ENCODE data around the gene PEAK3.

Gene PEAK3

DNA sequence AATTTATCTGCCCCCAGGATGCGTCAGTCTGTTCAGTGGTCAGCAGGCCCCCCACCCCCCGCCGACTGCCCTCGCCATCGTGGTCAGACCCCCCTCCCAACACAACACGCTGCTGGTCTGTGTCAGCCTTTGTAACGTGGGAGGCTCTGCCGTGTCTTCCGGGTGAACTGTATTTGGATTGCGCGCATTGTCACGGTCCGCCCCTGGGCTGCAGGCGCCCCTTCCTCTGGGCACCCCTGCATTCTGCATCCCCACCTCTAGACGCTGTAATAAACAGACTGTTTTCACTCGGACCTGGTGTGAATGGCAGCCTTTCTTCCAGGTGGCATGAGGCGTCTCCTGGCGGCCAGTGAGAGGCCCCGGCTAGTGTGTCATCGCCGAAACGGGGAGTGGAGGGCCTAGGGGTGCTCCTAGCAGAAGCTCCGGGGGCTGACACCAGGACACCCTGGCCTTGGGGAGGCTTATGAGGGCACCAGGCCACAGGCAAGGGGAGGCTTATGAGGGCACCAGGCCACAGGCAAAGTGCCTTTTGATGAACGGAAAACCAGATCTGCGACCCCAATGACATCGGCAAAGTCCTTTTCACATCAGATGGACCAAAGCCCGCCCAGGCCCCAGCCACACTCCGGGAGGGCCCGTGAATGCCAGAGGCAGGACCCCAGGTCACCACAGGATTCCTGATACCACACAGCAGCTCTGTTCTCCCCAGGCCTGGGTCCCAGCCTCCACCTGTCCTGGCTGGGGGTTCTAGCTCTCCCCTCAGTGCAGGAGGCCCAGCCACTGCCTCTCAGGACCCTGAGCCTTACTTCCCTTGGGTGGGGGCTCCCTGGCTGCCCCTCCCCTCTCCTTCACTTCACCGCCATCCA lies 49.5 kb downstream of the PEAK3 start:
- H3K9ac ChIP-seq (ENCODE audit: low read length): no peak overlapping the region
- 0 out of 2 replicates have a peak, but pooled peaks cover 5% of the 10 kb centered on the region for H3K4me1 ChIP-seq (ENCODE audit: control insufficient read depth, insufficient read depth, low read length)
- H3K27ac ChIP-seq (ENCODE audit: low read depth, low read length): no peak overlapping the region; the same call in 1 of the 2 replicates
- no peaks in the 10 kb centered on the region for H3K27me3 ChIP-seq (ENCODE audit: control insufficient read depth, insufficient read depth, low read length)
- H3K9me3 ChIP-seq (ENCODE audit: control insufficient read depth, insufficient read depth, low read depth, low read length): no peaks in the 10 kb centered on the region
- H3K4me3 ChIP-seq (ENCODE audit: low read depth, low read length): no peak overlapping the region
- H3K36me3 ChIP-seq (ENCODE audit: control insufficient read depth, insufficient read depth, low read length): peaks cover 49% of the 10 kb centered on the region

DNA sequence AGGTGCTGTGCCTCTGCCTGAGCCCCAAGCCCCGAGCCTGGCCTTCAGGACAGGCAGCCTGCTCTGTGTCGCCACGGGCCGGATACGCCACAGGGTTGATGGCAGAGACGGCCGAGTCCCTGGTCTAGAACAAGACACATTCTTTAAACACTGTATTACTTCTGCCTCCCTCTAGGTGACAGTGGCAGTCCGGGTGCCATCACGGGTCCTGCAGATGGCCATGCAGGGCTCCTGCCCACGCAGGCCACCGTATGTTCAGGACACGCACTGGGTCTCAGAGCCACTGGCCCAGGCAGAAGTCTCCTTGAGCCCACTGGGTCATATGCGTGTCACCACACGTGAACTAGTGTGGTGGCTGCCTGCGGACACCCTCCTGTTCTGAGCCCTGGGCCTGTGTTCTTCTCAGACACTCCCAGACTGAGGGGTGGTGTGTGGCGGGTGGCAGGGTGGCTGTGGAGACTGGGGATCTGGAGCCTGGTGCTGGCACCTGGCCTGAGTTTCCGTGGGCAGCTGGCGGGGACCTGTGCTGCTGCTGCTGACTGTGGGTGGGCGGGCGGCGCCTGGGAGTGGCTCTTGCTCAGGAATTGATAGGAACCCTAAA lies 50.3 kb downstream of the PEAK3 start:
- Histone ChIP-seq H3K27me3 (ENCODE audit: control insufficient read depth, insufficient read depth, low read length) (no peaks in the 10 kb centered on the region), H3K9ac (ENCODE audit: low read length) (no peak overlapping the region), H3K4me3 (ENCODE audit: low read depth, low read length) (no peak overlapping the region), H3K27ac (ENCODE audit: low read depth, low read length) (no peak overlapping the region), H3K4me1 (ENCODE audit: control insufficient read depth, insufficient read depth, low read length) (0 out of 2 replicates have a peak, but pooled peaks cover 5% of the 10 kb centered on the region), H3K9me3 (ENCODE audit: control insufficient read depth, insufficient read depth, low read depth, low read length) (no peaks in the 10 kb centered on the region), H3K36me3 (ENCODE audit: control insufficient read depth, insufficient read depth, low read length) (peaks cover 54% of the 10 kb centered on the region)

DNA sequence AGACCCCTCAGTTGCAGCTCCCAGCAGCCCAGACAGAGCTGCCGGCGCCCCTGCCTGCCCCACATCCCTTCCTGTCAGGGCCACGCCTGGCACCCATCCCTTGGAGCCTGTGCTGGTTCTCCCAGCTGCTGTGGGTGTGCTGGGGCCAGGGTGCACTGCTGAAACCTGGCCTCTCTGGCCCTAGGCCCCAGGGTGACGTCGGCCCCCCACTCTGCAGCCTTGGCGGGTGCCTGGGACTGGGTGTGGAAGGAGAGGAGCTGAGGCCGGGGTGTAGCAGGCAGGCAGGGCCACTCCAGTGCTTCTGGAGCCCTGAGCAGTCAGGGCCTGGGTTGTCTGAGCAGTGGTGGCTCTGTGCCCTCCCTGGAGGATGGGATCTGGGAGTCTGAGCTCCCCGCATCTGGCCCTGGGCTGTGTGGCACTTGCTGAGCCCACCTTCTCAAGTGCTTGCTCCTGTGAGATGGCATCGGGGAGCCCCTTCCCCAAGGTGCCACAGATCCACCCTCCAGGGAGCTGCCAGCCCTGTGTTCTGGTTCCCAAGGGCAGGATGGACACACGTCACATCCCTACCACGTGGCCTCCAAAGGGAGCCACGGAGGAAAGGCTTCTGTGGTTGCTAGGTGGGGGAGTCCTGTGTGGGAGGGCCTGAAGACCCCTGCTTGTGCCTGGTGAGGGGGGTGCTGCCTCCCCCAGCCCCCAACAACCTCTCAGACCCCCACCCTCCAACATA lies 51.0 kb downstream of the PEAK3 start:
- no peak overlapping the region for H3K27ac ChIP-seq (ENCODE audit: low read depth, low read length)
- peaks cover 61% of the 10 kb centered on the region for H3K36me3 ChIP-seq (ENCODE audit: control insufficient read depth, insufficient read depth, low read length)
- no peaks in the 10 kb centered on the region for H3K9me3 ChIP-seq (ENCODE audit: control insufficient read depth, insufficient read depth, low read depth, low read length)
- no peaks in the 10 kb centered on the region for H3K27me3 ChIP-seq (ENCODE audit: control insufficient read depth, insufficient read depth, low read length)
- no peak overlapping the region for H3K4me3 ChIP-seq (ENCODE audit: low read depth, low read length)
- 0 out of 2 replicates have a peak, but pooled peaks cover 5% of the 10 kb centered on the region for H3K4me1 ChIP-seq (ENCODE audit: control insufficient read depth, insufficient read depth, low read length)
- no peak overlapping the region for H3K9ac ChIP-seq (ENCODE audit: low read length)

DNA sequence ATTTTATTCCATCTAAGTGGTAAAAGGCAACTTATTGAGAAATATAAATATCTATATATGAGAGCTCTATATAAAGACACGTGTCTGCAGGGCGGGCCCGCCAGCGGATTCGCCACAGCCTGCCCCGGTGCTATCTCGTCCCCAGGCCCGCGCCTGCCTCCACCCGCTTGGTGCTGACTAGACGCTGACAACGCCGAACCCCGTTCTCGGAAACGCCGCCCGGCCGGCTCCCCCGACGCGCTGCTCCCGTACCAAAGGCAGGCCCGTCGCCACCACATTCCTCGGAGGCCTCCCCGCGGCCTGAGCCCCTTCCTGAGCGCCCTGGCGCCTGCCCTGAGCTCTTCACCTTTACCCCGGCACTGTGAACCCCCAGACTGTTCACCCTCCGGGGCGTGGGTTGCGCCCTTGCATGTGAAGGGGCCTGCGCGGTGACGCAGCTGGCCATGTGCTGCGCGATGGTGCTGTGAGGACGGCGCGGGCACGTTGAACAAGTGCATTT lies 51.9 kb downstream of the PEAK3 start:
- Histone ChIP-seq H3K27ac (ENCODE audit: low read depth, low read length) (no peak overlapping the region), H3K27me3 (ENCODE audit: control insufficient read depth, insufficient read depth, low read length) (no peaks in the 10 kb centered on the region), H3K36me3 (ENCODE audit: control insufficient read depth, insufficient read depth, low read length) (peaks cover 70% of the 10 kb centered on the region), H3K9ac (ENCODE audit: low read length) (no peak overlapping the region), H3K9me3 (ENCODE audit: control insufficient read depth, insufficient read depth, low read depth, low read length) (no peaks in the 10 kb centered on the region), H3K4me3 (ENCODE audit: low read depth, low read length) (no peak overlapping the region), H3K4me1 (ENCODE audit: control insufficient read depth, insufficient read depth, low read length) (0 out of 2 replicates have a peak, but pooled peaks cover 3% of the 10 kb centered on the region)

DNA sequence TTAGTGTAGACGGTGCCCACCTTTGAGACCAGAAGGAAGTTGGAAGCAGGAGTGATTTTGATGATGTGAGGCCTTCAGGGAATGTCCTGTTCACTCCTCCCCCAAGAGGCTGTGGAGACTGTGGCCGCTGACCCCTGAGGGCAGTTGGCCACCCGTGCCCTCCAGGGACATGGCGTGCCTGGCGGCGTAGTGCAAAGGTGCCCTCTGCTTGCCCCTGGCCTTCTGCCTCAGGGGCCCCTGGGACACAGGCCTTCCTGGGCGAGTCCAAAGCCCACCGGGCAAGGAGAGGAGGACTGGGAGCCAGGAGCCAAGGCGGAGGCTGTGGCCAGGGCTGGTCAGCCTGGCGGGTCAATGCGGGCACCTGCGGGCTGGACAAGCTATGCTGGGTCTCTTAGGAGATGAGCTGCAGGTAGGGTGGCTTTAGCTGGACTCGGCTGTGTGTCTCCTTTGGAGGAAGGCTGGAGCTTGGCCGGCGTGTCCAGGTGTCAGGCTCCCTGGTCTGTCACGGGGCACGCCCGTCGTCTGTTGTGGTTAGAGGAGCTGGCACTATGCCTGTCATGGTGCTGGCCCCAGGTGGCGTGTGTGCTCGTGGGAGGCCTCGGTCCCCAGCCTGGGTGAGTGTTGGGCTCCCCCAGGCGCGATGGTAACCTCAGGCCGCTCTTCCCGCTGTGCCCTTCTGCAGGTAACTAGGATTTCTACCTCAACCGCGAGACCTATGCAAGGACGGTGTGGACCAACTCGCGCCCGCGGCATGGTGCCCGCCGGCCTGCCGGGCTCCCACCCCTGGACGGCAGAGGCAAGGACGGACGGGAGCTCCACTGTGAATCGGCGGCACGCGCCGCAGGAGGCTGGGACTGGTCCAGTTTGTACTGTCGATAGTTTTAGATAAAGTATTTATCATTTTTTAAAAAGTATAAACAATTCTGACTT lies 52.6 kb downstream of the PEAK3 start:
- Histone ChIP-seq H3K4me3 (ENCODE audit: low read depth, low read length) (no peak overlapping the region), H3K27ac (ENCODE audit: low read depth, low read length) (no peak overlapping the region), H3K4me1 (ENCODE audit: control insufficient read depth, insufficient read depth, low read length) (no peaks in the 10 kb centered on the region), H3K36me3 (ENCODE audit: control insufficient read depth, insufficient read depth, low read length) (peaks cover 76% of the 10 kb centered on the region), H3K9me3 (ENCODE audit: control insufficient read depth, insufficient read depth, low read depth, low read length) (no peaks in the 10 kb centered on the region), H3K9ac (ENCODE audit: low read length) (no peak overlapping the region), H3K27me3 (ENCODE audit: control insufficient read depth, insufficient read depth, low read length) (no peaks in the 10 kb centered on the region)

DNA sequence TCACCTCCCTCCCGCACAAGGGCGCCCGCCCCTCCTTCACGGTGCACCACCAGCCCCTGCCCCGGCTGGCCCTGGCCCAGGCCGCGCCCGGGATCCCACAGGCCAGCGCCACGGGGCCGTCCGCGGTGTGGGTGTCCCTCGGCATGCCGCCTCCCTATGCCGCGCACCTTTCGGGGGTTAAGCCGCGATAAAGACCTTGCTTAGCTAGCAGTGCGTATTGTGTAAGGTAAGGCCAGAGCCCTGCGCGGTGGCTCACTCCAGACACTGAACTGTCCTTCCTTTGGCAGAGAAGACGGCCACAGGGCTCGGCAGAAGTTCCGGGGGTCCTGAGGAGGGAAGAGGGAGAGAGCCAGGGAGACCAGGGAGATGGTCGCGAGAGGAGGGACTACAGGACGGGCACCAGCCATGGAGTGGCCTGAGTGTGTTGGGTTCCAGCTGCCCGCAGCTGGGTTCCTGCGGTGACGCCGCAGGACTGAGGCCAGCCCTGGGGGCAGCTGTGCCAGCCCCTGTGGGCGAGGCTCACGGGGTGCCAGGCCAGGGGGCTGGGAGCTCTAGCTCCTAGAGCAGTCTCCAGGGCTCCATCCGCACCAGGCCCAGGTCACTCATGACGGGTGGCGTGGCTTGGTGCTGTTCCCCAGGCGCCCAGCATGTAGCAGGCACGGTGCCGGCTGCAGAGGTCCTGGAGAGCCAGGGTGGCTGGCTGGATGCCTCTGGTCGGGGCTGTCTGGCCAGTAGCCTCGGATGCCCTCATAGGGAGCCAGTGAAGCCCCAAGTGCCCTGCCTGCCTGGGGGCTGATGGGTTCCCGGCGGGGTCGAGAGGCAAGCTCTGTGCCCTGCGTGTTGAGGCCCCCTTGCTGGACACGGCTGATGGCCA lies 53.6 kb downstream of the PEAK3 start:
- Histone ChIP-seq H3K27me3 (ENCODE audit: control insufficient read depth, insufficient read depth, low read length) (no peaks in the 10 kb centered on the region), H3K9me3 (ENCODE audit: control insufficient read depth, insufficient read depth, low read depth, low read length) (no peaks in the 10 kb centered on the region), H3K36me3 (ENCODE audit: control insufficient read depth, insufficient read depth, low read length) (peaks cover 75% of the 10 kb centered on the region), H3K4me3 (ENCODE audit: low read depth, low read length) (no peak overlapping the region), H3K9ac (ENCODE audit: low read length) (no peak overlapping the region), H3K4me1 (ENCODE audit: control insufficient read depth, insufficient read depth, low read length) (no peaks in the 10 kb centered on the region), H3K27ac (ENCODE audit: low read depth, low read length) (no peak overlapping the region)

DNA sequence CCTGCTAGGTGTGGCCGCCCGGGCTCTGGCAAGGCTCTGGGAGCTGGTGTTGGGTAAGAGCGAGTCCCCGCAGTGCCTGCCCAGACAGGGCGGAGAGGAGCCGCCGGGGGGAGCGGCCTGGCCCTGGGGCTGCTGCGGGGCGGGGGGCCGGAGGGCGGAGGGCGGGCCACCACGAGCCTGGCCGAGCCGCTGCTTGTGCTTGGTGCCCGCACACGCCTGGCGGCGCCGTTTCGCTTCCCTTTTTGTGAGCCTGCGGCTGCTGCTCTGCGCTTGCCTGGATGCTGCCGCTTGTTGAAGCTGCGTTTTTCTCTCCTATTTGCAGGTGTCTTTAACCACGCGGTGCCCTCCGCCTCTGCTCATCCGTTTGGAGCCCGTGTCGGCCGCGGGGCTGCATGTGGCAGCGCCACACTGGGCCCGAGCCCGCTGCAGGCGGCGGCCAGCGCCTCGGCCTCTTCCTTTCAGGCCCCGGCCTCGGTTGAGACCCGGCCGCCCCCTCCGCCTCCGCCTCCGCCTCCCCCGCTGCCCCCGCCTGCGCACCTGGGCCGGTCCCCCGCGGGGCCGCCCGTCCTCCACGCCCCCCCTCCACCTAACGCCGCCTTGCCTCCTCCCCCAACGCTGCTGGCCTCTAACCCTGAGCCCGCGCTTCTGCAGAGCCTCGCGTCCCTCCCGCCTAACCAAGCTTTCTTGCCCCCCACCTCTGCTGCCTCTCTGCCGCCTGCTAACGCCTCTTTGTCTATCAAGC lies 54.4 kb downstream of the PEAK3 start:
- no peak overlapping the region for H3K4me3 ChIP-seq (ENCODE audit: low read depth, low read length)
- H3K27ac ChIP-seq (ENCODE audit: low read depth, low read length): no peak overlapping the region
- no peak overlapping the region for H3K9ac ChIP-seq (ENCODE audit: low read length)
- no peaks in the 10 kb centered on the region for H3K27me3 ChIP-seq (ENCODE audit: control insufficient read depth, insufficient read depth, low read length)
- H3K9me3 ChIP-seq (ENCODE audit: control insufficient read depth, insufficient read depth, low read depth, low read length): no peaks in the 10 kb centered on the region
- H3K4me1 ChIP-seq (ENCODE audit: control insufficient read depth, insufficient read depth, low read length): no peaks in the 10 kb centered on the region
- peaks cover 71% of the 10 kb centered on the region for H3K36me3 ChIP-seq (ENCODE audit: control insufficient read depth, insufficient read depth, low read length)

DNA sequence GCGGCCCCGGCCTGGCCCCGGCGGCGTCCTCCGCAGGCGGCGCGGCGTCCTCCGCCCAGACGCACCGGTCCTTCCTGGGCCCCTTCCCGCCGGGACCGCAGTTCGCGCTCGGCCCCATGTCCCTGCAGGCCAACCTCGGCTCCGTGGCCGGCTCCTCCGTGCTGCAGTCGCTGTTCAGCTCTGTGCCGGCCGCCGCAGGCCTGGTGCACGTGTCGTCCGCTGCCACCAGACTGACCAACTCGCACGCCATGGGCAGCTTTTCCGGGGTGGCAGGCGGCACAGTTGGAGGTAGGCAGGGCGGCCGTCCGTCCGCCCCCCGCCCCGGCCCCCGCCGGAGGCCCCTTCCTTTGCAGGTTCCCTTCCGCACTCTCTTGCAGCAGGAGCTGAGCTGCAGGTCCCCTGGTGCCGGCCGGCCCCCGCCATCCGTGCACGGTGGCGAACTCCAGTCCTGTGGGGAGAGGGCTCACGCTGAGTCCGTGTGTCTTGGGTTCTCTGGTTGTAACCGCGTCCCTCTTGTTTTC lies 55.1 kb downstream of the PEAK3 start:
- H3K27me3 ChIP-seq (ENCODE audit: control insufficient read depth, insufficient read depth, low read length): no peaks in the 10 kb centered on the region
- no peak overlapping the region for H3K9ac ChIP-seq (ENCODE audit: low read length)
- no peaks in the 10 kb centered on the region for H3K9me3 ChIP-seq (ENCODE audit: control insufficient read depth, insufficient read depth, low read depth, low read length)
- H3K36me3 ChIP-seq (ENCODE audit: control insufficient read depth, insufficient read depth, low read length): peaks cover 72% of the 10 kb centered on the region
- no peaks in the 10 kb centered on the region for H3K4me1 ChIP-seq (ENCODE audit: control insufficient read depth, insufficient read depth, low read length)
- H3K4me3 ChIP-seq (ENCODE audit: low read depth, low read length): no peak overlapping the region
- H3K27ac ChIP-seq (ENCODE audit: low read depth, low read length): no peak overlapping the region
